HG02852 (cell line): Measurements from ENCODE around the gene SCAMP2.

ENCODE experiments used
- ATAC-seq: cut with Tn5 transposase; IDR thresholded peaks from one replicate; pipeline ENCODE4 v1.9.1; 2021; ENCODE audit warnings: mild to moderate bottlenecking, moderate library complexity; ENCODE audit not compliant: unreplicated experiment

SCAMP2 gene

GRCh38 chr15:74839526-74840395, 33.4 kb downstream of the SCAMP2 start:
- no peak for ATAC-seq

GRCh38 chr15:74838746-74839525, 34.2 kb downstream of the SCAMP2 start:
- no peak for ATAC-seq

GRCh38 chr15:74838137-74838516, 35.0 kb downstream of the SCAMP2 start:
- no peak for ATAC-seq

GRCh38 chr15:74837482-74838136, 35.6 kb downstream of the SCAMP2 start:
- no peak for ATAC-seq

GRCh38 chr15:74836846-74837245, 36.3 kb downstream of the SCAMP2 start:
- ATAC-seq: no peak

- no peak for ATAC-seq
Measured at GRCh38 chr15:74835312-74835823, 37.8 kb downstream of the SCAMP2 start.

GRCh38 chr15:74833376-74834107, 39.6 kb downstream of the SCAMP2 start:
- no peak for ATAC-seq

- no peak for ATAC-seq
Measured at GRCh38 chr15:74832826-74833225, 40.3 kb downstream of the SCAMP2 start.

- no peak for ATAC-seq
Measured at GRCh38 chr15:74831813-74832495, 41.2 kb downstream of the SCAMP2 start.

GRCh38 chr15:74830868-74831267, 42.3 kb downstream of the SCAMP2 start:
- ATAC-seq: no peak

- ATAC-seq: no peak
Measured at GRCh38 chr15:74829991-74830390, 43.2 kb downstream of the SCAMP2 start.

- ATAC-seq: no peak
Measured at GRCh38 chr15:74829486-74829885, 43.7 kb downstream of the SCAMP2 start.

GRCh38 chr15:74828835-74829234, 44.3 kb downstream of the SCAMP2 start:
- ATAC-seq: no peak

- ATAC-seq: no peak
Measured at GRCh38 chr15:74827614-74828013, 45.6 kb downstream of the SCAMP2 start.

- no peak for ATAC-seq
Measured at GRCh38 chr15:74826921-74827320, 46.2 kb downstream of the SCAMP2 start.

GRCh38 chr15:74826364-74826819, 46.8 kb downstream of the SCAMP2 start, which contains the start of gene CPLX3:
Gene CPLX3 (plus strand): TSS chr15:74826627. CDS start chr15:74826704, 77 bp downstream.
- no peak for ATAC-seq

- no peak for ATAC-seq
Measured at GRCh38 chr15:74825866-74826265, 47.3 kb downstream of the SCAMP2 start.

- no peak for ATAC-seq
Measured at GRCh38 chr15:74824976-74825375, 48.2 kb downstream of the SCAMP2 start.

- ATAC-seq: no peak
Measured at GRCh38 chr15:74823324-74823723, 49.8 kb downstream of the SCAMP2 start.

- no peak for ATAC-seq
Measured at GRCh38 chr15:74822233-74822632, 50.9 kb downstream of the SCAMP2 start.
